Hypothalamus (tissue), 51 donors: ENCODE data around the gene ZNF217.
"Not testable (repeated sequence)": the region's sequence is repeated elsewhere in the genome, so short reads cannot be mapped to it uniquely, and the experiment has no call there.

Experiments used
- DNase-seq, 51 donors: peaks; one replicate each; lab custom pipeline; 2025; lab: John Stamatoyannopoulos, UW

ZNF217 gene

DNA sequence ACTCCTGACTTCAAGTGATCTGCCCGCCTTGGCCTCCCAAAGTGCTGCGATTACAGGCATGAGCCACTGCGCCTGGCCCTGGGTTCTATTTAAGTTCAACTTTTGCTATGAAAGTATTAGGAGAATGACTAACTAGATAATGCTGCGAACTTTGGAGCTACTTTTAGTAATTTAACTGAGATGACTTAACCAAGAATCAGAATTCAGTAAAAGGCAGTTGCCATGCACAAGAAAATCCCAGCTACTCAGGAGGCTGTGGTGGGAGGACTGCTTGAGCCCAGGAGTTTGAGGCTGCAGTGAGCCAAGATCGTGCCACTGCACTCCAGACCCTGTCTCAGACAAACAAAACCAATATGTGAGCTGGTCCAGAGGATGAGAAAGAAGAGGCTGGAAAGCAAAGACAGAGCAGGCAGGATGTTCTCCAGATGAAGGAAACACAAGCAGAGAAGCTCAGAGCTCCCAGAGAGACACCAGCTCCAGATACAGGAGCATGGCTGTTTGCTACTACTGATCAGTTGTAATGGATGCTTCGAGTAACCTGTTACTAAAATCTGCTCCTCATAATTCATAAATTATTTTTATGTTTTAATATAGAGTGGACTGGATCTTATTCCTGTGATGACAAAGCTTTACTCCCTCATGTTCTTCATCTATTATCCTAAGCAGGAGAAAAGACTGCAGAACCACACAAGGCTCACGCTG lies 23.9 kb downstream of the ZNF217 start:
- no peak for DNase-seq

DNA sequence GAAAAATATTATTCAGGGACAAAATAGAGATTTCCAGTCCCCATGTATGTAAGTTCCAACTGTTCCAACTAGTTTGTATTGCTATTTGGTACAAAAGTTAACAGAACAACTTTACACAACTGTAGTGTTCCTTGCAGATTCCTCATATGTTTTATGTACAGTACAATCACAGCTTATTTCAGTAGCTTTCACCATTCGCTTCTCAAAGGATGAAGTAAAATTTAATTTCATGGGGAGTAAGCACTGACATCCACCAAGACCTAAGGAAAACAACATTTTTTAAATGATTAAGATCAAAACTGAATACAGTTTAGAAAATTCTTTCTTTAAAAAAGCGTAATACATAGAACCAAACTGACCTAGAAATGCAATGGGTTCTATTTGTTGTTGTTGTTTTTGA lies 24.6 kb downstream of the ZNF217 start:
- no peak for DNase-seq

DNA sequence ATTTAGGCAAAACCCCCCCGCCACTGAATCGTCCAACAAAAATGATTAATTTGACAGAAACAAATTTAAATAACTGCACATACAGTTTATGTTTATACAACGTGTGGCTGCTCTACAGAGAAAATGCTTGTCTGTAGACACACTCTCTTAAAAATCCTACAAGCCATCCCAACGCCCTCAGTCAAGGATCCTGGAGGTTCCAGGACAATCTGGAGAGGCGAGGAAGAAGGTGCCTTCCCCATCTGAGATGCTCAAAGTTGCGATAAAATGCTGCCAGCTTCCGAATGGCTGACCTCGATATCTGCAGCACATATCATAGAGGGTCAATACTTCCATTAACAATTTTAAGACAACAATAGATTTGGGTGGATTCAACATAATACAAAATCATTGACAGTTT lies 25.3 kb downstream of the ZNF217 start:
- DNase-seq: no peak

DNA sequence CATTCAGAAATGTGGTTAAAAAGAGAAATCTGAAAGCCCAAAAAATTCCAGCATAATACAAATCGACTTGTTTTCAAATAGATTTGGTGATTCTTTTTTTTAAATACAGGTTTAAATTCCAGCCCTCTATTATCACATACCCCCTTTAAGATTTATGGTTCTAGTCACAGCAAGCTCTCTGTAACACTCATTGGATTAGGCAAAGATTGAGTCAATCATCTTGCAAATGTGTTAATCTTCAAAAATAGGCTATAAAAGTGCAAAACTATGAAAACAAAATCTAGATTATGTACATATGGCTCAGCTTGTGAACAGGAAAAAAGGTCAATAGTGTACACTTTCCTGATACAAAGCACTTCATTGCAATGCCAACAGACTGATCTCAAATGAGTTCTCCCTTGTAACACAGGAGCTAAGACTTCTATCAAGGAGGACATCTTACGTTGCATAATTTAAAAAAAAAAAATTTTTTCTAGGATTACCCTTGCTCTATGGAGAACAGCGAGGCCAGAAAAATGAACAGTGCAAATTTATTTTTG lies 26.2 kb downstream of the ZNF217 start:
- DNase-seq: no peak

DNA sequence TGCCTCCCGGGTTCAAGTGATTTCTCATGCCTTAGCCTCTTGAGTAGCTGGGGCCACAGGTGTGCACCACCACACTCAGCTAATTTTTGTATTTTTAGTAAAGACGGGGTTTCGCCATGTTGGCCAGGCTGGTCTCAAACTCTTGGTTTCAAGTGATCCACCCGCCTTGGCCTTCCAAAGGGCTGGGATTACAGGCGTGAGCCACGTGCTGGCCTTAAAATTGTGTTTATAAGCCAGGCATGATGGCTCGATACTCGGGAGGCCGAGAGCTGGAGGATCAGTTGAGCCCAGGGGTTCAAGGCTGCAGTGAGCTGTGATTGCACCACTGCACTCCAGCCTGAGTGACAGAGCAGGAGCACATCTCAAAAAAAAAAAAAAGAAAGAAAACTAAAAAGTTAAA lies 27.0 kb downstream of the ZNF217 start:
- not testable (repeated sequence) for DNase-seq

DNA sequence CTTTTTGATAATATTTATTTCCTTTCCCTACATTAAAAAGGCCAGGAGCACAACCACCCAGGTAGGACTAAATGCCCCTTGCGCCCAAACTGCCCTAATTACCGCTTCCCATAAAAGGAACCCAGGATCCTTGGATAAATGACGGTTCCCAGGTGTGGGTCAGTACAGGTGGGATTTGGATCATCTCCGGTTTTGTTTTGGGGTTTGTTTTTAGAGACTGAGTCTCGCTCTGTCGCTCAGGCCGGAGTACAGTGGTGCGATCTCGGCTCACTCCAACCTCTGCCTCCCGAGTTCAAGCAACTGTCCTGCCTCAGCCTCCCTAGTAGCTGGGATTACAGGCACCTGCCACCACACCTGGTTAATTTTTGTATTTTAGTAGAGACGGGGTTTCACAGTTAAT lies 28.4 kb downstream of the ZNF217 start:
- no peak for DNase-seq

DNA sequence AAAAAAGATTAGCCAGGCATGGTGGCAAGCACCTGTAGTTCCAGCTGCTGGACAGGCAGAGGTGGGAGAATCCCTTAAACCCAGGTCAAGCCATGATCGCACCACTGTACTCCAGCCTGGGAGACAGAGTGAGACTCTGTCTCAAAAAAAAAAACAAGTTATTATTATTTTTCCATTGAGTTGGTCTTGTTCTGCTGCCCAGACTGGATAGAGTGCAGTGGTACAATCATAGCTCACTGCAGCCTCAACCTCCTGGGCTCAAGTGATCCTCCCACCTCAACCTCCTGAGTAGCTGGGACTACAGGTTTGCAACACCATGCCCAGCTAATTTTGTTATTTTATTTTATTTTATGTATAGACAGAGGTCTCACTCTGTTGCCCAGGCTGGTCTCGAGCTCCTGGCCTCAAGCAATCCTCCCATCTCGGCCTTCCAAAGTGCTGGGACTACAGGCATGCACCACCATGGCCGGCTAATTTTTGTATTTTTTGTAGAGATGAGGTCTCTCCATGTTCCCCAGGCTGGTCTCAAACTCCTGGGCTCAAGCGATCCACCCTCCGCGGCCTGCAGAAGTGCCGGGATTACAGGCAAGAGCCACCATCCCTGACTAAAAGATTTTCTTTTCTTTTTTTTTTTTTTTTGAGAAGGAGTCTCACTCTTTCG lies 31.4 kb downstream of the ZNF217 start:
- DNase-seq: not testable (repeated sequence)

DNA sequence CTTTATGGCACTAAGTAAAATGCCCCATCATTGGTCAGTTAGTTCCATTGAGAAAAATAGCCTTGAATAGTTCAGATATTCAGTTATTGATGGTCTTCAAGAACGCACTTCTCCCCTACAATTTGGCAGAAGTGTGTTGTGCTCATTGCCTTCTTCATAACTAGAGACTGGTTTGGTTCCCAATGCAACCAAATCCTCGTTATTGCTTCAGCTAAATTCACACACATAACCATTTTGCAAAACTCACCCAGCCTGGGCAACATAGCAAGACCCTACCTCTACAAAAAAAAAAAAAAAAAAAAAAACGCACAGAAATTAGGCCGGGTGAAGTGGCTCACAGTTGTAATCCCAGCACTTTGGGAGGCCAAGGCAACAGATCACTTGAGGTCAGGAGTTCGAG lies 32.1 kb downstream of the ZNF217 start:
- DNase-seq: no peak

DNA sequence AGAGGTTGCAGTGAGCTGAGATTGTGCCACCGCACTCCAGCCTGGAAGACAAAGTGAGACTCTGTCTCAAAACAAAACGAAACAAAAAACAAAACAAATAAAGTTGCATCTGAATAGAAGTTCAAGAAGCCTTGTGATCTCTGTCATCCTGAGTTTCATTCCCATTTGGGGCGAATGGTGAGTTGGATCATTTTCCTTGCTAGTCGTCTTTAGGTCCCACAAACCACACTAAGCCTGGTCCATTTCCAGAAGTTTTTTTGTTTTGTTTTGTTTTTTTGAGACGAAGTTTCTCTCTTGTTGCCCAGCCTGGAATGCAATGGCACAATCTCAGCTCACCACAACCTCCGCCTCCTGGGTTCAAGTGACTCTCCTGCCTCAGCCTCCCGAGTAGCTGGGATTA lies 33.8 kb downstream of the ZNF217 start:
- no peak for DNase-seq

DNA sequence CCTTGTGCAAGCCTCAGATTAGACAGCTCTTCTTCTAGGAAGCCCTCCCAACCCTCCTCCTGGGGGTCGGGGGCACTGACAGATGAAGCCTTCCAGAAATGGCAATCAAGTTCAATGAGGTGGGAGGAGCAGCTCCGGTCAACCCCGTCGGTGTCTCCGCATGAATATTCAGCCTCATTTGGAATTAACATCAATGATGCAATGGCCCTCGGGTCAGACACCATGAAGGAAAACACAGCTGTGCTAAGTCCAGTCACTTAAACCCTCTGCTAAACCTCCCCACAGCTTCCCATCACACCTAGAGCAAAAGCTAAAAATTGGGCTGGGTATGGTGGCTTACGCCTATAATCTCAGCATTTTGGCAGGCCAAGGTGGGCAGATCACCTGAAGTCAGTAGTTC lies 36.5 kb downstream of the ZNF217 start:
- no peak for DNase-seq

DNA sequence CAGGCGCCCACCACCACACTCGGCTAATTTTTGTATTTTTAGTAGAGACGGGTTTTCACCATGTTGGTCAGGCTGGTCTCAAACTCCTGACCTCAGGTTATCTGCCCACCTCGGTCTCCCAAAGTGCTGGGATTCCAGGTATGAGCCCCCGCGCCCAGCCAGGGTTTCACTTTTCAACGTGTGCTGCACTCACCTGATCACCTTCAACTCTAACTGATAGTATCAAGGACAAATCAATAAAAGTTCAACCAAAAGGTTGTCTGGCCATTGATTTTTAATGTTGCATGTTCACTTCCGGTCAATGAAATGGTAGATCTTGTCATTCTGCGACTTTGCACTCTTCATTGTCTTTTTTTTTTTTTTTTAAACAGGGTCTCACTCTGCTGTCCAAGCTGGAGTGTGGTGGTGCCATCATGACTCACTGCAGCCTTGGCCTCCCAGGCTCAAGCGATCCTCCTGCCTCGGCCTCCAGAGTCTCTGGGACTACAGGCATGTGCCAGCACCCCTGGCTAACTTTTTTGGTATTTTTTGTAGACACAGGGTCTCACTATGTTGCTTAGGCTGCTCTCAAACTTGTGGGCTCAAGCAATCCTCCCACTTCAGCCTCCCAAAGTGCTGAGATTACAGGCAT lies 37.3 kb downstream of the ZNF217 start:
- DNase-seq: no peak

DNA sequence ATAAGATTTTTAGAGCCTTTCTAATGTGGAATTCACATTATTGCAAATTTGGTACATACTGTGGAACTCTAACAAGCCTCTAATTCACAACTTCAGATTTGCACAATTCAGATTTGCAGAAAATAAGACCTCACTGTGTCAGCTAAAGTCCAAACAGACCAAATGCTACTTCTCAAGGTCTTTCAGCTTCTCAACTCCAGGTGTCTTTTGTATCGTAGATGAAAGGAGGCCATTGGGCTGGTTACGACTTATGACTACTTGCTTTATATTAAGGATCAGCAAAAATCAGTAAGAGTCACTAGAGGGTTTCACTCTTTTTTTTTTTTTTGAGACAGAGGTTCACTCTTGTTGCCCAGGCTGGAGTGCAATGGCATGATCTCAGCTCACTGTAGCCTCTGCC lies 37.8 kb downstream of the ZNF217 start:
- DNase-seq: no peak

DNA sequence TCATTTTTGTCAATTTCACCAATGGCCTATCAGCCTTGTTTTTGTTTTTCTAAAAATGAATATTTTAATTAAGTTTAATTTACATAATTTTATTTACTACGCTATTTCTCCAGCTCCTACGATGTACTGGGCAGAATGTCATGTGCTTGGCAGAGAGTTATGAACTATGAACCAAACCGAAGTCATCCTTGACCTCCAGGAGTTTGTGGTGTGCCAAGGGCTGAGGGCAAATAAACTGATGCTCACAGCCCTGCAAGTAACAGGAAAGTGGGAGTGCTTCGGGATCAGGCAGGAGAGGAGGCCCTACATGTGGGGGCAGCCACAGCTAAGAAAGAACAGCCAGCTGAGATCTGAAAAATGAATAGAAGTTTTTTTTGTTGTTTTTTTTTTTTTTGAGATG lies 38.6 kb downstream of the ZNF217 start:
- DNase-seq: no peak

DNA sequence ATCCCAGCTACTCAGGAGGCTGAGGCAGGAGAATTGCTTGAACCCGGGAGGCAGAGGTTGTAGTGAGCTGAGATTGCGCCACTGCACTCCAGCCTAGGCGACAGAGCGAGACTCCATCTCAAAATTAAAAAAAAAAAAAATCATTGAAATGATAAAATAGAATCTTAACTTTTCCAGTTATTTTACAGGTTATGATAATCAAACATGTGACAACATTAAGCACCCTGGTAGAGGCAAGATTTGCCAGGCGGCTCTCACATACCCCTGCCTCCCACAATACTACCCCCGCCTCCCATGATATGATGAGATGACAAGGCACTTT lies 41.1 kb downstream of the ZNF217 start:
- DNase-seq: not testable (repeated sequence)

DNA sequence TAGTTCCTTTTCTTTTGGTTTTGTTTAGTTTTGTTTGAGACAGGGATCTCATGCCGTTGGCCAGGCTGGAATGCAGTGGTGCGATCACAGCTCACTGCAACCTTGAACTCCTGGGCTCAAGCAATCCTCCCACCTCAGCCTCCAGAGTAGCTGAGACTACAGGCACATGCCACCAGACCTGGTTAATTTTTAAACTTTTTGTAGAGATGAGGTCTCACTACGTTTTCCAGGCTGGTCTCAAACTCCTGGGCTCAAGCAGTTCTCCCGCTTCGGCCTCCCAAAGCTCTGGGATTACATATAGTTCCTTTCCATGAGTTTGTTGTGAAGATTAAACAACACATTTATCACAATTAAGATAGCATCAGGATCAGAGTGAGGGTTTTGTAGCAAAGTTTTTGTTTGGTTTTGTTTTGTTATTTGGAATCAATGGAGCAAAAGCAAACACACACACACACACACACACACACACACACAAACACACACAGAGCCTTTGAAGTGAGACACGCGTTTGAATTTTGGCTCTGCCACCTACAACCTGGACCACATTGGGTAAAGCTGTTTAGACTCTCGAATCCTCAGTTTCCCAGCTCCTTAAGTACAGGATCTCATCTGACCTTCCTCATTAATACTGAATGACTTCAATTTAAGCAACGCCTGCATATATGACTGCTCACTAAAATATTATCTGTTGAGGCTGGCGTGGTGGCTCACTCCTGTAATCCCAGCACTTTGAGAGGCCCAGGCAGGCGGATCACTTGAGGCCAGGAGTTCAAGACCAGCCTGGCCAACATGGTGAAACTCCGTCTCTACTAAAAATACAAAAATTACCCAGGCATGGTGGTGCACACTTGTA lies 41.7 kb downstream of the ZNF217 start:
- DNase-seq: not testable (repeated sequence)

DNA sequence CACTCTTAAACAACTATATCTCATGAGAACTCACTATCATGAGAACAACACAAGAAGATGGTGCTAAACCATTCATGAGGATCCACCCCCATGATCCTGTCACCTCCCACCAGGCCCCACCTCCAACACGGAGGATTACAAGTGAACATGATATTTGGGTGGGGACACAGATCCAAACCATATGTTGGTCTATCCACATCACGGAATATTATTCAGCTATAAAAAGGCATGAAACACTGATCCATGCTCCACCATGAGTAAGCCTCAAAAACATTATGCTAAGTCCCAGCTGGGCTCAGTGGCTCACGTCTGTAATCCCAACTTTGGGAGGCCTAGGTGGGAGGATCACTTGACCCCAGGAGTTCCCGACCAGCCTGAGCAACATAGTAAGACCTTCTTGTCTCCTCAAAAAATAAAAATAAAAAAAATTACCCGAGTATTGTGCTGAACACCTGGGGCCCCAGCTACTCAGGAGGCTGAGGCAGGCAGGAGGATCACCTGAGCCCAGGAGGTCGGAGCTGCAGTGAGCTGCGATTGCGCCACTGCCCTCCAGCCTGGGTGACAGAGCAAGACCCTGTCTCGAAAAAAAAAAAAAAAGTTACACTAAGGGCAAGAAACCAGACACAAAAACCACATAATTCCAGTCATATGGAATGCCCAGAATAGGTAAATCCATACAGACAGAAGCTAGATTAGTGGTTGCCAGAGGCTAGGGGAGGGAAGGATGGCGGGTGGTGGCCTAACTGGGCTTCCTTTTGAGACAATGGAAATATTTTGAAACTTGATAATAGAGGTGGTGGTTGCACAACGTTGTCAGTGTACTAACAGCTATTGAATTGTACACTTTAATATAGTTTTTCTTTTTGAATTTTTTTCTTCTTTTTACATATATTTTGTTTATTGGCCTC lies 43.1 kb downstream of the ZNF217 start:
- no peak for DNase-seq

DNA sequence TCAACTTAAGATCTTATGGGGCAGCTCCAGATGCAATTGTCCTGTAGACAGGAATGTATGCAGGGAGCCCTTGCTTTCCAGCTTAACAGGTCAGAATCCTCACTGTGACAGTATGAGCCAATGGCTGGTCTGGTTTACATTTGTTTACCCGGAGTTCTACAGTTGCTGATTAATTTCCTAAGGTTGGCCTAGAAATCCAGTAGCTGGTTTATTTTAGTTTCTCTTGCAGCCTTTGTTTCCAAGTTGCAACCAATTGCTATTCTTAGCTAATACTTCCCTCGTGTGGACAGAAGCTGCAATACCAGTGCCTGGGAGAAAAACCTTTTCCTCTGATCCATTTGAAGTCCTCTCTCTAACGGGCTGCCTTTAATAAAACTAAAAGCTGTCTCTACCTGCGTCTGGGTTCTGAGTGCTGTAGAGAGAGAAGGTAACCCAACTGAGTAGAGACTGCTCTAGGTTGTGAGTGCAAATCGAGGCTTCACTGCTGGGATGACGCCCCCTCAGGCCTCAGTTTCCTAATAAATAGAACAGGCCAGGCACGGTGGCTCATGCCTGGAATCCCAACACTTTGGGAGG lies 45.9 kb downstream of the ZNF217 start:
- DNase-seq: peak in 16 of 51 donors; percentile 1 to 55 (median 8)

DNA sequence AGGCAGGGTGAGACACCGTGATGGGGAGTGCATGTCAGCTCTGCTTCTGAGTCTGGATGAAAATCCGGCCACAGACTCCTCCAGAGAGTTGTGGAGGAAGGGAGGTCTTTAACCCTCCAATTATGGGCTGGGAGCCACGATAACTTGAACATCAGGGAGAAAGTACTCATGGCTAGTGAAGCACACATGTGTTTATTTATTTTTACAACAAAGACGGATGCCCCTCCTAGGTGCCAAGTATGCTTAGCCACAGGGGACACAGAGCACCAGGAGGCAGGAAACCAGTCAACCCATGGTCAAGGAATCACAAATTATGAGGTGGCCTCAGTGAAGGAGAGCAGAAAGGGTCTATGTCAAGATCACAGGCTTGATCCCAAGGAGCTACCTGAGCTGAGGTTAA lies 54.1 kb downstream of the ZNF217 start:
- DNase-seq: no peak

DNA sequence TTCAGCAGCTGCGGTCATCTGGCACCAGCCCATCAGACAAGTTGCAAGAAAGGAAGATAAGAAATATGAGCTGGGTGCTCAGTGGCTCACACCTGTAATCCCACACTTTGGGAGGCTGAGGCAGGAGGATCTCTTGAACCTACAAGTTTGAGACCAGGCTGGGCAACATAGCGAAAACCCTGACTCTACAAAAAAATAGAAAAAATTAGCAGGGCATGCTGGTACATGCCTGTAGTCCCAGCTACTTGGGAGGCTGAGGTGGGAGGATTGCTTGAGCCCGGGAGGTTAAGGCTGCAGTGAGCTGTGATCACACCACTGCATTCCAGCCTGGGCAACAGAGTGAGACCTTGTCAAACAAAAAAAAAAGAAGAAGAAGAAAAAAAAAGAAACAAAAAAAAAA lies 57.3 kb downstream of the ZNF217 start:
- DNase-seq: not testable (repeated sequence)

DNA sequence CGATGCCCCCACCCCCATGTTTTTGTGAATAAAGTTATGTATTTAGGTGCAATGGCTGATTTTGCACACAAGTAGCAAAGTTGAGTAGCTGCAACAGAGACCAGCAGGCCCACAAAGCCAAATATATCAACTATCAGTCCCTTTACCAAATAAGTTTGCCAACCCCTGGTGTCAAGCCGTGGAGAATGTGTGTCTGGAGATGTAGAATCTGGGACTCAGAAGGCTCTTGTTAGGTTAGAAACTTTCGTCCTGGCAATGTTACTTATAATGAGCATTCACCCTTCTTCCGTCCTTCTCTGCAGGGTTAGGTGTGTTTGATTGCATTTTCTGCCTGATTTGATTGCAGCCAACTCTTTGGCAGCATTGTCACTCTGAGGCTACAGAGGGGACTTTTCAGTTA lies 57.8 kb downstream of the ZNF217 start:
- DNase-seq: no peak
